GM18526 (cell line): ENCODE results near the gene CD101.

Experiments
- POLR2A ChIP-seq: IDR thresholded peaks from 3 replicates; pipeline ENCODE4 v1.6.1; 2011; ENCODE audit not compliant: insufficient read length; ENCODE audit errors: extremely low read depth

Gene CD101

GRCh38 chr1:116983112-116983511 lies 18.4 kb upstream of the CD101 start:
- TF ChIP-seq POLR2A = no peak

GRCh38 chr1:116983678-116984077 lies 17.9 kb upstream of the CD101 start:
- no peak for TF ChIP-seq POLR2A

DNA sequence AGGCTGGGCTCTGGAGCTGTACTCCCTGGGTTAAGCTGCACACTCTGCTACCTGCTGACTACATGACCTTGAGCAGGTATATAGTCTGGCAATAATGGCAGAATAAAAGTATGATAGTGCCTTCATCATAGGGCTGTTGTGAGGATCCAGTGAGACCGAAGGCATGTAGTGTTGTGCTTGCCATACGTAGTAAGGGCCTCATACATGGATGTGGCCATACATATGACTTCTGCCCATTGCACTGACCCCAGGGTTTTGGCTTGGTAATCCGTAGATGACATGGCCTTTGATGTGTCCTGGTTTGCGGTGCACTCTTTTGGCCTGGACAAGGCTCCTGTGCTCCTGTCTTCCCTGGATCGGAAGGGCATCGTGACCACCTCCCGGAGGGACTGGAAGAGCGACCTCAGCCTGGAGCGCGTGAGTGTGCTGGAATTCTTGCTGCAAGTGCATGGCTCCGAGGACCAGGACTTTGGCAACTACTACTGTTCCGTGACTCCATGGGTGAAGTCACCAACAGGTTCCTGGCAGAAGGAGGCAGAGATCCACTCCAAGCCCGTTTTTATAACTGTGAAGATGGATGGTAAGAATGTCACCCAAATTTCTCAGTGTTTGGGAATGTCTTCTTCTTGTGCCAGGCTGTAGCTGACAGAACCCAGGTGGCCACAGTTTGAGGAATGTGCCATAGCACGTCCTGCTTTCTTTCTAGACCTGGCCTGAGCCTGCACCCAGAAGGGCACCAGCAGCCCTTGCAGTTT lies 17.0 kb upstream of the CD101 start:
- TF ChIP-seq POLR2A = no peak

GRCh38 chr1:116986421-116987255 lies 14.9 kb upstream of the CD101 start:
- no peak for TF ChIP-seq POLR2A

DNA sequence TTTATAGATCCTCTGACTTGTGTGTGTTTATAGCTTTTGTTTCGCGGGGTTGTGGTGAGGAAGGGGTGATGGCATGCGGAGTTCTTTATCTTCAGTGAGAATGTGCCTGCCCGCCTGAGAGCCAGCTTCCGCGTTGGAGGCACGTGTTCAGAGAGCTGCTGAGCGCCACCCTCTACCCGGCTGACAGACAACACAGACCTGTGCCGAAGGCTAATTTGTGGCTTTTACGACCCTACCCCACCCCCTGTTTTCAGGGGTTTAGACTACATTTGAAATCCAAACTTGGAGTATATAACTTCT lies 14.4 kb upstream of the CD101 start:
- no peak for TF ChIP-seq POLR2A

GRCh38 chr1:116988248-116988647 lies 13.3 kb upstream of the CD101 start:
- TF ChIP-seq POLR2A = no peak

GRCh38 chr1:116988908-116989307 lies 12.7 kb upstream of the CD101 start:
- no peak for TF ChIP-seq POLR2A

GRCh38 chr1:116989835-116990234 lies 11.7 kb upstream of the CD101 start:
- TF ChIP-seq POLR2A = no peak

- TF ChIP-seq POLR2A = no peak
Observed at GRCh38 chr1:116990612-116991151, 10.9 kb upstream of the CD101 start.

- no peak for TF ChIP-seq POLR2A
Observed at GRCh38 chr1:116991171-116991845, 10.3 kb upstream of the CD101 start.

DNA sequence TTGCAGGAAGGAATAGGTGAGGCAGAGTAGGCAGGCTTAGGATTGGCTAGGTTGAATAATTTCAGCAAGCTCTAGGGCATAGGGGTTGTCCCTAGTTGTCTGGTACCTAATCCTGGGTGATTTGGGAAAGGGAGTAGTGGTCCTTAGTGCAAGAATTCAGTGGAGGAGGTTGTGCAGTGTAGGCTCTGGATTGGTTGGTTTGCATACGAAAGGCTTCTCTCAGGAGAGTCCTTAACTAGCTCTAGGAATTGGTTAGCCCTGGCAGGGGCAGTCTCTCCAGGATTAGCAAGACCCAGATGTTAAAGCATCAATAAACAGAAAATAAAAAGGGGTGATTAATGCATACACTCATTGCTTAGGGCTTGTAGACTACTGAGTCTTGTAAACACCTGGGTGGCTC lies 9.6 kb upstream of the CD101 start:
- no peak for TF ChIP-seq POLR2A

- no peak for TF ChIP-seq POLR2A
Observed at GRCh38 chr1:116993286-116993685, 8.3 kb upstream of the CD101 start.

- TF ChIP-seq POLR2A = no peak
Observed at GRCh38 chr1:116994411-116994810, 7.1 kb upstream of the CD101 start.

GRCh38 chr1:116997066-116997465 lies 4.5 kb upstream of the CD101 start:
- no peak for TF ChIP-seq POLR2A

GRCh38 chr1:116997636-116998035 lies 3.9 kb upstream of the CD101 start:
- TF ChIP-seq POLR2A = no peak

DNA sequence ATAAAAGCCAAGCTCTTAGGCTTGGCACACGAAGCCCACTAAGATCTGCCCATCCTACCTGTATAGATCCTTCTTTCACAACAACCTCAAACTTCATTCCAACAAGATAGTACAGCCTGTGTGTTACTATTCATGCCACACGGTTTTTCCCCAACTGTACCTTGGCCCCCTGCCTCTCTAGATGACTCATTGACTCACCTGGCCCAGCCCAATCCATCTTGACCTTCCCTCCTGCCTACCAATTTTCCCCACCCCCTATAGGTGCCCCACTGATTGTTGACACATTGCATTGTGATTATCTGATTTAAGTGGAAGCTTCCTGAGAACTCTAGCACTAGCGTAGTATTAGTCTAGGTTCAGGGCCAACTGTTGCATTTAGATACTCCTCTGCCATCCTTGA lies 2.0 kb upstream of the CD101 start:
- no peak for TF ChIP-seq POLR2A
